ENCODE data around the gene SLC18A3. TPM values are rescaled to one million over a fixed set of nuclear protein-coding genes. Genes with fewer than 3 reads are reported as not detected.

Gene SLC18A3
- total and polyA plus RNA-seq, 5 donors = 0.14 to 0.23 TPM; not detected in 3

- no peak overlapping the region for H3K4me3 ChIP-seq (ENCODE audit: low read length)
Observed at GRCh38 chr10:49655099-49655498, 45.0 kb downstream of the SLC18A3 start.

GRCh38 chr10:49656845-49657493, 46.9 kb downstream of the SLC18A3 start:
- WGBS = 78% methylated on average over 9 of the region's 9 CpGs
- DNase-seq = no peak
- Histone ChIP-seq H3K4me1 (ENCODE audit: control insufficient read depth, insufficient read depth, low read length) (no peaks in the 10 kb centered on the region), H3K4me3 (ENCODE audit: low read length) (no peak overlapping the region), H3K27me3 (ENCODE audit: control insufficient read depth, insufficient read depth) (no peaks in the 10 kb centered on the region), H3K9me3 (ENCODE audit: control insufficient read depth, low read length) (peaks cover 2% of the 10 kb centered on the region), H3K27ac (ENCODE audit: low read length) (no peak overlapping the region)
- intact Hi-C loops (cut with DNase I) = no loop called here
- ATAC-seq = no peak

More at GRCh38 chr10:49655099-49655498, 45.0 kb downstream of the SLC18A3 start:
- WGBS = 85% methylated on average over 18 of the region's 18 CpGs
- no peaks in the 10 kb centered on the region for H3K4me1 ChIP-seq (ENCODE audit: control insufficient read depth, insufficient read depth, low read length)
- intact Hi-C loops (cut with DNase I) = no loop called here
- H3K27ac ChIP-seq (ENCODE audit: low read length) = no peak overlapping the region
- ATAC-seq (no peak), DNase-seq (no peak)
- peaks cover 2% of the 10 kb centered on the region for H3K9me3 ChIP-seq (ENCODE audit: control insufficient read depth, low read length)
- H3K27me3 ChIP-seq (ENCODE audit: control insufficient read depth, insufficient read depth) = no peaks in the 10 kb centered on the region

- Histone ChIP-seq H3K4me3 (ENCODE audit: low read length) (no peak overlapping the region), H3K27ac (ENCODE audit: low read length) (no peak overlapping the region), H3K27me3 (ENCODE audit: control insufficient read depth, insufficient read depth) (no peaks in the 10 kb centered on the region), H3K9me3 (ENCODE audit: control insufficient read depth, low read length) (peaks cover 2% of the 10 kb centered on the region), H3K4me1 (ENCODE audit: control insufficient read depth, insufficient read depth, low read length) (no peaks in the 10 kb centered on the region)
- DNase-seq (no peak), ATAC-seq (no peak)
- WGBS = 71% methylated on average over 1 of the region's 1 CpG
- intact Hi-C loops (cut with DNase I) = no loop called here
Observed at GRCh38 chr10:49657606-49658005, 47.5 kb downstream of the SLC18A3 start.

GRCh38 chr10:49661140-49661856, 51.2 kb downstream of the SLC18A3 start:
- H3K27me3 ChIP-seq (ENCODE audit: control insufficient read depth, insufficient read depth) = no peaks in the 10 kb centered on the region
- ATAC-seq (no peak), DNase-seq (no peak)
- H3K27ac ChIP-seq (ENCODE audit: low read length) = no peak overlapping the region
- no peaks in the 10 kb centered on the region for H3K4me1 ChIP-seq (ENCODE audit: control insufficient read depth, insufficient read depth, low read length)
- intact Hi-C loops (cut with DNase I) = no loop called here
- no peak overlapping the region for H3K4me3 ChIP-seq (ENCODE audit: low read length)
- H3K9me3 ChIP-seq (ENCODE audit: control insufficient read depth, low read length) = peaks cover 2% of the 10 kb centered on the region
- WGBS = 58% methylated on average over 8 of the region's 8 CpGs

Other genes with a start within 250 kb of the SLC18A3 start
- not detected for gene DRGX, start 214.2 kb upstream of the SLC18A3 start, total RNA-seq
- not detected for gene DRGX, start 214.2 kb upstream of the SLC18A3 start, polyA plus RNA-seq
- gene ERCC6, start 71.2 kb upstream of the SLC18A3 start, total RNA-seq = 10 to 100 TPM; 16.5 to 25.5 (median 20.4) TPM
- 4.6 TPM for gene ERCC6, start 71.2 kb upstream of the SLC18A3 start, polyA plus RNA-seq
- gene CHAT, start 3.7 kb downstream of the SLC18A3 start, total RNA-seq = not detected
- not detected for gene CHAT, start 3.7 kb downstream of the SLC18A3 start, polyA plus RNA-seq
- gene C10orf53, start 69.3 kb downstream of the SLC18A3 start, total RNA-seq = not detected
- not detected for gene C10orf53, start 69.3 kb downstream of the SLC18A3 start, polyA plus RNA-seq
- gene OGDHL, start 152.0 kb downstream of the SLC18A3 start, total RNA-seq = 10 to 100 TPM in 1 of 4 donors, 1 to 10 TPM in 3; 3.6 to 12.1 (median 9.0) TPM
- gene OGDHL, start 152.0 kb downstream of the SLC18A3 start, polyA plus RNA-seq = 8.0 TPM

All from right cardiac atrium (tissue), 5 donors.